Liver (tissue), 9 donors: ENCODE measurements around the gene SLC39A1. TPM values are rescaled to one million over a fixed set of nuclear protein-coding genes. Genes with fewer than 3 reads are reported as not detected.

Experiments used
- DNase-seq: peaks from one replicate; pipeline ENCODE4 v3.0.0-alpha.2; 2017; ENCODE audit warnings: low spot score
- H3K27ac ChIP-seq, 2 donors: one replicate each; pipeline ENCODE4 v1.7.0; 2013; ENCODE audit warnings: inconsistent platforms in 2 of 2, low read length in 2 of 2, control low read depth in 1 of 2, low read depth in 1 of 2, mild to moderate bottlenecking in 1 of 2
- H3K27me3 ChIP-seq, 4 donors: one replicate each; pipeline versions ENCODE4 v1.6.1 to v1.7.0; 2013; ENCODE audit warnings: low read length in 3 of 4, inconsistent platforms in 1 of 4, mild to moderate bottlenecking in 1 of 4, moderate library complexity in 1 of 4; ENCODE audit not compliant: control insufficient read depth in 4 of 4, insufficient read depth in 4 of 4
- H3K36me3 ChIP-seq, 4 donors: one replicate each; pipeline versions ENCODE4 v1.6.1 to v1.7.0; 2013; ENCODE audit warnings: low read length in 3 of 4, mild to moderate bottlenecking in 3 of 4, low read depth in 1 of 4, moderate library complexity in 1 of 4; ENCODE audit not compliant: control insufficient read depth in 4 of 4, insufficient read depth in 3 of 4
- H3K4me1 ChIP-seq, 4 donors: one replicate each; pipeline versions ENCODE4 v1.6.1 to v1.7.0; 2013; ENCODE audit warnings: low read length in 3 of 4, mild to moderate bottlenecking in 3 of 4, moderate library complexity in 1 of 4; ENCODE audit not compliant: control insufficient read depth in 4 of 4, insufficient read depth in 4 of 4
- H3K4me3 ChIP-seq, 3 donors: one replicate each; pipeline versions ENCODE4 v1.6.1 to v1.7.0; 2013; ENCODE audit warnings: low read length in 3 of 3, control low read depth in 1 of 3, low read depth in 1 of 3, mild to moderate bottlenecking in 1 of 3
- H3K9ac ChIP-seq, 2 donors: one replicate each; pipeline ENCODE4 v1.7.0; 2013; ENCODE audit warnings: low read length in 2 of 2, mild to moderate bottlenecking in 2 of 2, moderate library complexity in 2 of 2, control low read depth in 1 of 2, low read depth in 1 of 2
- H3K9me3 ChIP-seq, 4 donors: one replicate each; pipeline versions ENCODE4 v1.6.1 to v1.7.0; 2013; ENCODE audit warnings: low read length in 3 of 4; ENCODE audit not compliant: control insufficient read depth in 4 of 4
- ATF3 ChIP-seq: IDR thresholded peaks from 2 replicates; pipeline ENCODE4 v1.6.1; 2016; ENCODE audit warnings: antibody characterized with exemption
- EGR1 ChIP-seq, 2 donors: IDR thresholded peaks; 2 replicates each; pipeline ENCODE4 v1.6.1; 2016 to 2018; ENCODE audit warnings: antibody characterized with exemption in 2 of 2, low read depth in 2 of 2
- FOXA1 ChIP-seq: IDR thresholded peaks from 2 replicates; pipeline ENCODE4 v1.6.1; 2016; ENCODE audit warnings: antibody characterized with exemption
- FOXA2 ChIP-seq: IDR thresholded peaks from 2 replicates; pipeline ENCODE4 v1.6.1; 2016; ENCODE audit warnings: antibody characterized with exemption
- GABPA ChIP-seq, 2 donors: IDR thresholded peaks in 1 of 2; conservative IDR thresholded peaks in 1 of 2; 2 replicates each; pipeline ENCODE4 v1.6.1; 2016; ENCODE audit warnings: antibody characterized with exemption in 2 of 2, mild to moderate bottlenecking in 1 of 2, moderate library complexity in 1 of 2
- HNF4A ChIP-seq, 2 donors: conservative IDR thresholded peaks; 2 replicates each; pipeline ENCODE4 v1.6.1; 2016; ENCODE audit warnings: antibody characterized with exemption in 2 of 2, mild to moderate bottlenecking in 2 of 2
- JUND ChIP-seq, 2 donors: IDR thresholded peaks; 2 replicates each; pipeline ENCODE4 v1.6.1; 2016; ENCODE audit warnings: antibody characterized with exemption in 2 of 2
- NR2F2 ChIP-seq: IDR thresholded peaks from 2 replicates; pipeline ENCODE4 v1.6.1; 2016; ENCODE audit warnings: antibody characterized with exemption
- REST ChIP-seq: IDR thresholded peaks from 2 replicates; pipeline ENCODE4 v1.6.1; 2016; ENCODE audit warnings: antibody characterized with exemption, mild to moderate bottlenecking
- RXRA ChIP-seq, 2 donors: IDR thresholded peaks; 2 replicates each; pipeline ENCODE4 v1.6.1; 2017 to 2018; ENCODE audit warnings: antibody characterized with exemption in 2 of 2, mild to moderate bottlenecking in 1 of 2
- SP1 ChIP-seq: IDR thresholded peaks from 2 replicates; pipeline ENCODE4 v1.6.1; 2018; ENCODE audit warnings: antibody characterized with exemption, mild to moderate bottlenecking
- TAF1 ChIP-seq: conservative IDR thresholded peaks from 2 replicates; pipeline ENCODE4 v1.6.1; 2016; ENCODE audit warnings: antibody characterized with exemption, mild to moderate bottlenecking
- YY1 ChIP-seq: IDR thresholded peaks from 2 replicates; pipeline ENCODE4 v1.6.1; 2016; ENCODE audit warnings: antibody characterized with exemption, mild to moderate bottlenecking
- WGBS: extraction: QIAGEN DNeasy Blood & Tissue Kit; methylation state at CpG from one replicate; pipeline ENCODE4 v1.1.7; 2013; 5-methylcytosine and 5-hydroxymethylcytosine counted together
- polyA plus RNA-seq, 2 donors: library from polyadenylated mRNA; stranded (reverse) in 1 of 2; unstranded in 1 of 2; fragments of 200-250 nt in 1 of 2; fragments of >200 nt in 1 of 2; fragmentation: Nextera tagmentation in 1 of 2; extraction: Ambion mirVana in 1 of 2; gene quantifications; one replicate each; pipeline versions ENCODE4 v1.2.1 to v1.2.3, GENCODE V29; 2013 to 2015
- total RNA-seq, 2 donors: library from RNA; depleted of rRNA; stranded (reverse); fragments of >200 nt; gene quantifications; one replicate each; pipeline ENCODE4 v1.2.3, GENCODE V29; 2014
- TF ChIP-seq, protein P1 (sequence below): IDR thresholded peaks from 2 replicates; pipeline ENCODE4 v1.6.1; 2016; ENCODE audit warnings: antibody characterized with exemption
- donor health status: healthy.
- donor health status: healthy.
- donor health status: healthy.
- donor health status: healthy.
- donor health status: healthy.

Gene SLC39A1
- total and polyA plus RNA-seq, 4 donors: 38.8 to 70.3 (median 54.6) TPM

DNA sequence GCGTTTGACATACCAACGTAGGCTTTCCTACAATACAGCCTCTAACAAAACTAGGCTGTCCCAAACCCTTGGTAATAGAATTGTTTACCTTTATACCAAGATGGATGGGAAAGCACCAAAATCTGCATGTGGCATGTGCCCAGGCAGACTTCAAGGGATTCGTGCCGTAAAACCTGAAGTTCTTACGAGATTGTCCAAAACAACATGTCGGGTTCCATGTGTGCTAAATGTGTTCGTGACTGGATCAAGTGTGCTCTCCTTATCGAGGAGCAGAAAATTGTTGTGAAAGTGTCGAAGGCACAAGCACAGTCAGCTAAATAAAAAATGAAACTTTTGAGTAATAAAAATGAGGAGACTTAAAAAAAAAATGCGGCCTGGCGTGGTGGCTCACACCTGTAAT, 32.3 kb upstream of the SLC39A1 start:
- TF ChIP-seq TAF1 (no peak), FOXA2 (no peak), EGR1 (IDR thresholded peaks at IDR 0.05; ENCODE audit: low read depth in 2 of 2) (no peak), REST (no peak), ATF3 (no peak), HNF4A (conservative IDR thresholded peaks at IDR 0.05) (no peak), GABPA (IDR thresholded peaks at IDR 0.05 in 1 of 2, conservative IDR thresholded peaks at IDR 0.05 in 1 of 2) (no peak), NR2F2 (no peak), RXRA (IDR thresholded peaks at IDR 0.05) (no peak), SP1 (no peak)
- TF ChIP-seq, protein P1, sequence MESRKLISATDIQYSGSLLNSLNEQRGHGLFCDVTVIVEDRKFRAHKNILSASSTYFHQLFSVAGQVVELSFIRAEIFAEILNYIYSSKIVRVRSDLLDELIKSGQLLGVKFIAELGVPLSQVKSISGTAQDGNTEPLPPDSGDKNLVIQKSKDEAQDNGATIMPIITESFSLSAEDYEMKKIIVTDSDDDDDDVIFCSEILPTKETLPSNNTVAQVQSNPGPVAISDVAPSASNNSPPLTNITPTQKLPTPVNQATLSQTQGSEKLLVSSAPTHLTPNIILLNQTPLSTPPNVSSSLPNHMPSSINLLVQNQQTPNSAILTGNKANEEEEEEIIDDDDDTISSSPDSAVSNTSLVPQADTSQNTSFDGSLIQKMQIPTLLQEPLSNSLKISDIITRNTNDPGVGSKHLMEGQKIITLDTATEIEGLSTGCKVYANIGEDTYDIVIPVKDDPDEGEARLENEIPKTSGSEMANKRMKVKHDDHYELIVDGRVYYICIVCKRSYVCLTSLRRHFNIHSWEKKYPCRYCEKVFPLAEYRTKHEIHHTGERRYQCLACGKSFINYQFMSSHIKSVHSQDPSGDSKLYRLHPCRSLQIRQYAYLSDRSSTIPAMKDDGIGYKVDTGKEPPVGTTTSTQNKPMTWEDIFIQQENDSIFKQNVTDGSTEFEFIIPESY: no peak
- H3K36me3 ChIP-seq: peaks cover 2 to 25% (median 19%) of the 10 kb centered on the region in 4 donors
- H3K27me3 ChIP-seq: no peaks in the 10 kb centered on the region
- H3K9me3 ChIP-seq: no peaks in the 10 kb centered on the region
- 97% methylated on average over 11 of the region's 11 CpGs for WGBS
- no peak overlapping the region for H3K9ac ChIP-seq
- peaks cover 1 to 22% (median 14%) of the 10 kb centered on the region in 4 donors for H3K4me1 ChIP-seq
- no peak overlapping the region for H3K4me3 ChIP-seq
- DNase-seq: no peak
- no peak overlapping the region for H3K27ac ChIP-seq

DNA sequence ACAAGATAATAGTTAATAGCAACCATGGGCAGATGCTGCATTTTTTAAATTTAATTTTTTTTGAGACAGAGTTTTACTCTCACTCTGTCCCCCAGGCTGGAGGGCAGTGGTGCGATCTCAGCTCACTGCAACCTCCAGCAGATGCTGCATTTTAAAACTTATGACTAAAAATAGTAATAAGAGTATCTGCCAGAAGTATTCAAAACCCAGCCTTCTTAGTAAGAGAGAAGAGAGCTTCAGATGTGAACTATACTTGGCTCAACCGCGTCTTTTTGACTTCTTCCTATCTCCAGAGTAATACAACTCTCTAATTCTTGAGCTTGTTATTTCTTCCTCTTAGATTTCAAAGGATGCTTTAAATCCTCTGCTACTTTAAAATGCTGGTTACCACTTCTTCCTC, 31.9 kb upstream of the SLC39A1 start:
- peaks cover 1 to 22% (median 14%) of the 10 kb centered on the region in 4 donors for H3K4me1 ChIP-seq
- H3K36me3 ChIP-seq: peaks cover 2 to 25% (median 19%) of the 10 kb centered on the region in 4 donors
- no peaks in the 10 kb centered on the region for H3K27me3 ChIP-seq
- no peak for TF ChIP-seq JUND (IDR thresholded peaks at IDR 0.05)
- TF ChIP-seq RXRA (IDR thresholded peaks at IDR 0.05): no peak
- no peak for TF ChIP-seq GABPA (IDR thresholded peaks at IDR 0.05 in 1 of 2, conservative IDR thresholded peaks at IDR 0.05 in 1 of 2)
- TF ChIP-seq YY1: no peak
- TF ChIP-seq HNF4A (conservative IDR thresholded peaks at IDR 0.05): no peak
- TF ChIP-seq EGR1 (IDR thresholded peaks at IDR 0.05; ENCODE audit: low read depth in 2 of 2): no peak
- TF ChIP-seq NR2F2: no peak
- no peak for TF ChIP-seq FOXA1
- no peak for TF ChIP-seq SP1
- H3K9me3 ChIP-seq: no peaks in the 10 kb centered on the region
- H3K4me3 ChIP-seq: no peak overlapping the region
- H3K27ac ChIP-seq: no peak overlapping the region
- 90% methylated on average over 3 of the region's 3 CpGs for WGBS
- DNase-seq: no peak
- H3K9ac ChIP-seq: no peak overlapping the region
